Measurements from ENCODE around the gene PIBF1.

DNA sequence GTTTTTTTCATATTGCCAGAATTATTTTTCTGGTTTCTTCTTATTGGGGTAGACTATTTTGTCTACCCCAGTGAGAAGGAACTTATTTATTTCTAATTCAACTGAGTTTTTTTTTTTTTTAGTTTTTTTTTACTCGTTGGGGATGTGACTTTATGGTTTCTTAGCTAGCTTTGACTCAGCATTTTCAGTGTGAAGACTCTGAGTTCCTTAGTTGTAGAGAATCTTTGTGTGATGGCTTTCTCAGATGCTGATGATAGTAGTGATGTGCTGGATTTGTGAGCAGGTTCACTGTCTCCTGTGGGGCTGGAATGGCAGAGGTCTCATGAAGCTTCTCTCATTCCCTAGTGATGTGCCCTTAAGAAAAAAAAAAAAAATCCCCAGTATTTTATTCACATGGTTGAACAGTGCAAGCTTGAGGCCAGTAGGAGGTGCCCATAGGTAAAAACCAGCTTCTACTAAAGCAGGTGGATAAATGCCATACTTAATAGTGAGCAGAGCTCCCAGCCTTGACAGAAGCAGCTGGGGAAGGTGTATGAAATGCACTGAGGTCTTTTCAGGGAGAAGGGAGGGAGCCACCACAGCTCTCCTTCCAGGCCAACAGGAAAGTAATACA, 170.7 kb downstream of the PIBF1 start:
- TF ChIP-seq CTCF (IDR thresholded peaks at IDR 0.05; ENCODE audit: low read depth, low read length, missing input control) (no peak), RAD21 (IDR thresholded peaks at IDR 0.05) (no peak), EGR1 (IDR thresholded peaks at IDR 0.05; ENCODE audit: low read depth in 2 of 2) (no peak), JUND (IDR thresholded peaks at IDR 0.05) (no peak), TAF1 (conservative IDR thresholded peaks at IDR 0.05) (no peak), GABPA (IDR thresholded peaks at IDR 0.05 in 1 of 2, conservative IDR thresholded peaks at IDR 0.05 in 1 of 2) (no peak)
- TF ChIP-seq, protein P1, sequence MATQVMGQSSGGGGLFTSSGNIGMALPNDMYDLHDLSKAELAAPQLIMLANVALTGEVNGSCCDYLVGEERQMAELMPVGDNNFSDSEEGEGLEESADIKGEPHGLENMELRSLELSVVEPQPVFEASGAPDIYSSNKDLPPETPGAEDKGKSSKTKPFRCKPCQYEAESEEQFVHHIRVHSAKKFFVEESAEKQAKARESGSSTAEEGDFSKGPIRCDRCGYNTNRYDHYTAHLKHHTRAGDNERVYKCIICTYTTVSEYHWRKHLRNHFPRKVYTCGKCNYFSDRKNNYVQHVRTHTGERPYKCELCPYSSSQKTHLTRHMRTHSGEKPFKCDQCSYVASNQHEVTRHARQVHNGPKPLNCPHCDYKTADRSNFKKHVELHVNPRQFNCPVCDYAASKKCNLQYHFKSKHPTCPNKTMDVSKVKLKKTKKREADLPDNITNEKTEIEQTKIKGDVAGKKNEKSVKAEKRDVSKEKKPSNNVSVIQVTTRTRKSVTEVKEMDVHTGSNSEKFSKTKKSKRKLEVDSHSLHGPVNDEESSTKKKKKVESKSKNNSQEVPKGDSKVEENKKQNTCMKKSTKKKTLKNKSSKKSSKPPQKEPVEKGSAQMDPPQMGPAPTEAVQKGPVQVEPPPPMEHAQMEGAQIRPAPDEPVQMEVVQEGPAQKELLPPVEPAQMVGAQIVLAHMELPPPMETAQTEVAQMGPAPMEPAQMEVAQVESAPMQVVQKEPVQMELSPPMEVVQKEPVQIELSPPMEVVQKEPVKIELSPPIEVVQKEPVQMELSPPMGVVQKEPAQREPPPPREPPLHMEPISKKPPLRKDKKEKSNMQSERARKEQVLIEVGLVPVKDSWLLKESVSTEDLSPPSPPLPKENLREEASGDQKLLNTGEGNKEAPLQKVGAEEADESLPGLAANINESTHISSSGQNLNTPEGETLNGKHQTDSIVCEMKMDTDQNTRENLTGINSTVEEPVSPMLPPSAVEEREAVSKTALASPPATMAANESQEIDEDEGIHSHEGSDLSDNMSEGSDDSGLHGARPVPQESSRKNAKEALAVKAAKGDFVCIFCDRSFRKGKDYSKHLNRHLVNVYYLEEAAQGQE (IDR thresholded peaks at IDR 0.05) = no peak
